Esophagus (tissue), 2 donors: ENCODE measurements around the gene MACIR. TPM values are rescaled to one million over a fixed set of nuclear protein-coding genes. Genes with fewer than 3 reads are reported as not detected.

Experiments used
- H3K27ac ChIP-seq, 2 donors: one replicate each; pipeline ENCODE4 v1.5.1; 2013; ENCODE audit warnings: low read depth in 2 of 2, mild to moderate bottlenecking in 2 of 2, inconsistent platforms in 1 of 2, low read length in 1 of 2, moderate library complexity in 1 of 2
- H3K27me3 ChIP-seq, 2 donors: one replicate each; pipeline ENCODE4 v1.6.1; 2013; ENCODE audit warnings: low read length in 2 of 2, control low read depth in 1 of 2, mild to moderate bottlenecking in 1 of 2; ENCODE audit not compliant: insufficient read depth in 2 of 2, control insufficient read depth in 1 of 2
- H3K36me3 ChIP-seq, 2 donors: one replicate each; pipeline ENCODE4 v1.6.1; 2013; ENCODE audit warnings: low read length in 1 of 2; ENCODE audit not compliant: control insufficient read depth in 2 of 2, insufficient read depth in 2 of 2
- H3K4me1 ChIP-seq, 2 donors: one replicate each; pipeline ENCODE4 v1.6.1; 2013; ENCODE audit warnings: low read length in 1 of 2; ENCODE audit not compliant: control insufficient read depth in 2 of 2, insufficient read depth in 2 of 2
- H3K4me3 ChIP-seq, 2 donors: one replicate each; pipeline ENCODE4 v1.5.1; 2013; ENCODE audit warnings: low read length in 2 of 2, mild to moderate bottlenecking in 2 of 2, low read depth in 1 of 2, moderate library complexity in 1 of 2
- H3K9me3 ChIP-seq, 2 donors: one replicate each; pipeline ENCODE4 v1.6.1; 2013; ENCODE audit warnings: mild to moderate bottlenecking in 2 of 2, low read depth in 1 of 2, low read length in 1 of 2, moderate library complexity in 1 of 2; ENCODE audit not compliant: control insufficient read depth in 2 of 2, insufficient read depth in 1 of 2
- WGBS, 2 donors: extraction: QIAGEN DNeasy Blood & Tissue Kit; methylation state at CpG; one replicate each; pipeline ENCODE4 v1.1.7; 2013; 5-methylcytosine and 5-hydroxymethylcytosine counted together
- polyA plus RNA-seq, 2 donors: library from polyadenylated mRNA; stranded (reverse); fragments of 200-250 nt; gene quantifications; one replicate each; pipeline ENCODE4 v1.2.3, GENCODE V29; 2013
- donor health status: healthy with polysubstance abuse.
- donor health status: Bipolar disorder and iron deficiency.

The MACIR gene
- polyA plus RNA-seq, 2 donors: 3.0 to 3.8 TPM

DNA sequence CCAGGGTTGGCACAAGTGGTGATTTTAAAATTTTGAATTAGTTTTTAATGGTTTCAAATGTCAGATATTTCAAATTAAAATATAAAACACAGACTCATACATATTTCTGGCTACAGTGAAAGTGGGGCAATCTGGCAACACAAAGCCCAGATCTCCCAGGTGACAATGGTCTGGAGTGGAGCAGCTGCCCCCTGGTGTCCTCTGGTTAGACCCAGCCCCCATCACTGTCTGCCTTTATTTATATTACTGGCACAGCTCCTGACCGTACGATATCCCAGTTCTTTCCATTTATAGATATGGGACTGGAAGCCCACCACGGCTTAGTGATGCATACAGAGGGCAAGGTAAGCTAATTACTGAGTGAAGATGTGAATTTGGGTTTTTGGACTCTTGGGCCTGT is 37.3 kb downstream of the MACIR start:
- Histone ChIP-seq H3K4me3 (no peak overlapping the region), H3K27me3 (no peaks in the 10 kb centered on the region), H3K4me1 (no peaks in the 10 kb centered on the region), H3K9me3 (no peaks in the 10 kb centered on the region), H3K36me3 (no peaks in the 10 kb centered on the region), H3K27ac (no peak overlapping the region)
- 86 to 91% methylated on average over 3 of the region's 3 CpGs for WGBS, 2 donors

DNA sequence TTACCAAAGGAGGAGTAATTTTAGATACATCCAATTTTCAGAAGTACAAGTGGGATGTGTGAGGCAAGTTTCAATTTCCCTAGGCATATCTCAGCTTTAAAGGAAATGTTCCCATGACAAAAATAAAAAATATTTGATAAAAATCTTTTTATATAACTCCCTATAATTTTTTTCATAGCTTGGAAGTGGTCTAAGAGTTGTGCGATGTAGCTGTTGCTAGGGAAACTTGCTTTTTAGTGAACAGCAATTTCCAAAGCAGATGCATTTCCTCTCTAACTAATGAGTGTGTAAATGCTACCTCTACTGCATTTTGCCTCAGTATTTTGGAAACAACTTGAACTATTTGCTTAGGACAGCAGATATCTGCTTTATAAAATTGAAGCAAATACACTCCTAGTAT is 39.6 kb downstream of the MACIR start:
- Histone ChIP-seq H3K27ac (no peak overlapping the region), H3K4me3 (no peak overlapping the region), H3K9me3 (no peaks in the 10 kb centered on the region), H3K27me3 (no peaks in the 10 kb centered on the region), H3K4me1 (no peaks in the 10 kb centered on the region), H3K36me3 (no peaks in the 10 kb centered on the region)
- WGBS, 2 donors: 77 to 79% methylated on average over 1 of the region's 1 CpG

DNA sequence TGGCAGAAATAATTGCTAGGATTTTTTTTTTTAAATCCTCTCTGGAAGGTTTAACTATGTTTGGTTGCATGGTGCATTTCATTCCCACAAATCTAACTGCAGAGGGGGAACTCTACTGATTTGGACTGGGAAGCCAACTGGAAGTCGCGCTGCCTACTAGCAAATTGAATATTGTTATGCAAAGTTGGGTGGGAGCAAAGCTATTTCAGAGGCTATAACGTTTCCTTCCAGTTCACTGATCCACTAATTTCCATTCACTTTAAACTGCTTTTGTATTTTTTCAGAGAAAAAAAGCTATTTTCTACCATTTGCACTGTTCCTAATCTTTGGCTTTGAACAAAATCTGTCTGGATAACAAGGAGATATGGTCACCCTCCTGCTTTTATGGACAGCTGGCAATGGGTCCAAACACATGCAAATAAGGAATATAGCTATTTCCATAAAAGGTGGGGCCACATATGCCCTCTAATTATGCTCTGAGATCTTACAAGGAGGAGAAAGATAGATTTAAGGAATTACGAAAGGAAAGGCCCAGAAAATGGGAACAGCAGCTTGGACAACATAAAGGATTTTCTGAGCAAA is 40.1 kb downstream of the MACIR start:
- Histone ChIP-seq H3K27ac (no peak overlapping the region), H3K27me3 (no peaks in the 10 kb centered on the region), H3K4me1 (no peaks in the 10 kb centered on the region), H3K36me3 (no peaks in the 10 kb centered on the region), H3K9me3 (no peaks in the 10 kb centered on the region), H3K4me3 (no peak overlapping the region)
- WGBS, 2 donors: 74 to 75% methylated on average over 4 of the region's 4 CpGs

DNA sequence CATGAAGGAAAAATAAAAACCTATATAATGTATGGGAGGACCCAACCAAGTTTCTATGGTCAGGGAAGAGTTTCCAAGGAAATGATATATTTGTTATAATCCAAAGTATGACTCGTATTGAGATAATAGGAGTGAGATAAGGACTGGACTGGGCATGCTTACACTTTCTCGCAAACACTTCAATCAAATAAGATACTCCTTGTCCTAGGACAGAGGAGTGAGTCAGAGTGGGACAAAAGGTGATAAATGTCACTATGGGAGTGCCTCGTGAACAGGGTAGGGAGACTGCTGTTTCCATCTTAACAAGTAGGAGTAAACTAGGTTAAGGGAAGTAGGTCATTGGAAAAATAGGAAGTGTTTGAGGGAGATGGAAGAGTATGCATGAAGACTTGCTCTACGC is 47.2 kb downstream of the MACIR start:
- whole genome bisulfite sequencing, 2 donors: 63 to 66% methylated on average over 4 of the region's 4 CpGs
- Histone ChIP-seq H3K4me1 (no peaks in the 10 kb centered on the region), H3K27me3 (no peaks in the 10 kb centered on the region), H3K36me3 (no peaks in the 10 kb centered on the region), H3K27ac (no peak overlapping the region), H3K9me3 (no peaks in the 10 kb centered on the region), H3K4me3 (no peak overlapping the region)

DNA sequence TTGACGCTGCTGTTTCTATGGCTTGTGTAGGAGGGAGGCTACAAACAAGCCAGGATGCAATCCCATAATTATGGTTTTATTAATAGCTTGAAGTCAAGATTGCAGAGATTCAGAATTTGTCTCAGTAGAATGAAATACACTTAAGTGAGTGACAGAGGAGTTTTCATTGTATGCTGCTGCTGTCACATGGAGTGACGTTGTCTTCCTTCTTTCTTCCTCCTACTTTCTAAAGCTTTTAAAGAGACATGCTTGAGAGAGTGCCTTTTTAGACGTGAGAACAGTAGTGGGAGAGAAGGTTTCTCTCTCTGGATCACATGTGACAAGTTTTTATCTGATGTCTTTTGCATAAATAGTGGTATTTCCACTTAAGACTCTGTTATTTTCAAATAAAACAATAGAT is 48.9 kb downstream of the MACIR start:
- no peak overlapping the region for H3K27ac ChIP-seq
- no peaks in the 10 kb centered on the region for H3K36me3 ChIP-seq
- 55 to 61% methylated on average over 3 of the region's 3 CpGs for WGBS, 2 donors
- H3K4me3 ChIP-seq: no peak overlapping the region
- no peaks in the 10 kb centered on the region for H3K4me1 ChIP-seq
- H3K27me3 ChIP-seq: no peaks in the 10 kb centered on the region
- H3K9me3 ChIP-seq: no peaks in the 10 kb centered on the region

GRCh38 chr5:103308774-103309173 is 50.2 kb downstream of the MACIR start:
- 71 to 73% methylated on average over 3 of the region's 3 CpGs for WGBS, 2 donors
- Histone ChIP-seq H3K9me3 (no peaks in the 10 kb centered on the region), H3K4me3 (no peak overlapping the region), H3K27me3 (no peaks in the 10 kb centered on the region), H3K4me1 (no peaks in the 10 kb centered on the region), H3K27ac (no peak overlapping the region), H3K36me3 (no peaks in the 10 kb centered on the region)

GRCh38 chr5:103313056-103313455 is 54.5 kb downstream of the MACIR start:
- 95 to 96% methylated on average over 3 of the region's 3 CpGs for WGBS, 2 donors
- Histone ChIP-seq H3K36me3 (no peaks in the 10 kb centered on the region), H3K9me3 (no peaks in the 10 kb centered on the region), H3K4me3 (no peak overlapping the region), H3K27me3 (no peaks in the 10 kb centered on the region), H3K27ac (no peak overlapping the region), H3K4me1 (no peaks in the 10 kb centered on the region)

DNA sequence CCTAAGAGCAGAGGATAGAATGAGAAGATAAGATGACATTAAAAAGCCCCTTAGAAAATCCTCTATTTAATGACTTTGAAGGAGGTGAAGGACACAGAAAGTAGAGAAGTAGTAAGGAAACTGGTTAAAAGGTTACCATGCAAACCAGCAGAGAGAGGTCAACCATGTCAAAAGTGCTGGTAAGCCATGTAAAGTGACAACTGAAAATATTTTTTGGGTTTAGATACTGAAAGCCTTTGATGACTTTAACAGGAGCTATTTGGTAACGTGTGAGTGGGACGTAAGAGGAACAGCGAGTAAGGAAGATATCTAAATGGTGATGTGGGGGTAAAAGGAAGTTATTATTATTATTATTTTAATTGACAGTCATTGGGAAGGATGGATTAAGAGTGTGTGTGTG is 56.9 kb downstream of the MACIR start:
- H3K4me3 ChIP-seq: no peak overlapping the region
- no peak overlapping the region for H3K27ac ChIP-seq
- no peaks in the 10 kb centered on the region for H3K9me3 ChIP-seq
- H3K4me1 ChIP-seq: no peaks in the 10 kb centered on the region
- H3K36me3 ChIP-seq: no peaks in the 10 kb centered on the region
- WGBS, 2 donors: 86 to 87% methylated on average over 3 of the region's 3 CpGs
- H3K27me3 ChIP-seq: no peaks in the 10 kb centered on the region

DNA sequence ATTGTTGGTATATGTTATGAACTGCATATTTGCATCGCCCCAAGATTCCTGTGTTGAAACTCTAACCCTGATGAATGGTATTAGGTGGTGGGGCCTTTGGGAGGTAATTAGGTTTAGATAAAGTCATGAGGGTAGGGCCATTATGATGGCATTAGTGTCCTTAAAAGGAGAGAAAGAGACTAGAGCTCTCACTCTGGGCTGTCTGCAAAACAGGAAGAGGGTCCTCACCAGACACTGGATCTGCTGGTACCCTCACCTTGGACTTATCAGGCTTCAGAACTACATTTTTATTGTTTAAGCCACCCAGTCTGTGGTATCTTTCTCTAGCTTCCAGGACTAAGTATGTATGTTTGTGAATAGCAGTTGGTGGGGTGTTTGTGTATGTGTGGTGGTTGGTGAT is 68.9 kb downstream of the MACIR start:
- Histone ChIP-seq H3K4me1 (no peaks in the 10 kb centered on the region), H3K27ac (no peak overlapping the region), H3K9me3 (no peaks in the 10 kb centered on the region), H3K36me3 (no peaks in the 10 kb centered on the region), H3K27me3 (no peaks in the 10 kb centered on the region), H3K4me3 (no peak overlapping the region)
- WGBS, 2 donors: 91 to 96% methylated on average over 1 of the region's 1 CpG

GRCh38 chr5:103327893-103328292 is 69.3 kb downstream of the MACIR start:
- no peaks in the 10 kb centered on the region for H3K9me3 ChIP-seq
- H3K27ac ChIP-seq: no peak overlapping the region
- H3K27me3 ChIP-seq: no peaks in the 10 kb centered on the region
- no peaks in the 10 kb centered on the region for H3K4me1 ChIP-seq
- no peak overlapping the region for H3K4me3 ChIP-seq
- no peaks in the 10 kb centered on the region for H3K36me3 ChIP-seq
